HG02623 (cell line): Measurements from ENCODE around the gene BCAS3.
"Not testable (repeated sequence)": the region's sequence is repeated elsewhere in the genome, so short reads cannot be mapped to it uniquely, and the experiment has no call there.

Experiments
- ATAC-seq: cut with Tn5 transposase; IDR thresholded peaks from one replicate; pipeline ENCODE4 v1.9.1; 2021; ENCODE audit warnings: moderate library complexity; ENCODE audit not compliant: unreplicated experiment

Gene BCAS3

DNA sequence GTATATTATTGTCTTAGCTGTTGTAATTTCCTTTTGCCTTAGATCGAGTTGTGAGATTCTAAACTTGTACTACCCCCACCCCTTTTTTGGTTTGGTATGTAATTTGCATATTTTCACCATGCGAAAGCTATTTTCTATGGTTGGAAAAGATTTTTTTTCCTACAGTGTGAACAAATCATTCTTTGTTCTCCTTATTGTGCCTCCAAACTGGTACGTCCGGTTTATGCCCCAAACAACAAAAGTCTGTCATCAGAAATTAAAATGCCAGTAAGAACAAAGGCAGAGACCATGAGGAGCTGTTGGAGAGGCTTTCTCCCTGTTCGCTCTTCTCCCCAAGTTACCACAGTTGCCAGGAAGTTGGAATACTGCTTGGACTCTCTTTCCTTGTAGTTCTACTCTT lies 66.1 kb downstream of the BCAS3 start:
- ATAC-seq, result no peak

DNA sequence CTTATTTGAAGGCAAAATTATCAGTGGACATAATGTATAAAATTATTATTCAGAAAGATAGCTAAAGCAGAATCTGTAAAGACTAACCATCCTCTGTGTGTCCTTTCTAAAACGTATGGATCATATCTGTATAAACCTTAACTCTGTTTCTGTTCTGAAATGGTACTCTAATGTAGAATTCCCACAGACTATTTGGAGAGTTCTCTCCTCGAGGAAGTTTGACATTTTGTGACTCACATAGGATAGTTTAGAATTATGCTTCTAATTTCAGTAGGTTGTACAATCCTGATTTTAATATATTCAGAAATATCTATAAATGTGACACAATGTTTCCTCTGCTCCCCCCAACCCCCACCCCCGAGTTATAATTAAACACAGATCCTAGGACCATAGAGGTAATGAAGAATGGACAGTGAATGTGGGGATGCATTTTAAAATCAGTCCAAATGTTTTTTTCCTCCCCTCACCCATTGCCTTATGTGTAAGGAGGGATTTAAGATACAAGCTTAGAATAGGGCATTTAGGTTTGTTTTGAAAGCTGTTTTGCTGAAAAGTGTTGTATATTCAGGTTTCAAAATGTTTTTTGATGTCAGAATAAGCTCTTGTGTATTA lies 66.8 kb downstream of the BCAS3 start:
- ATAC-seq, result no peak

DNA sequence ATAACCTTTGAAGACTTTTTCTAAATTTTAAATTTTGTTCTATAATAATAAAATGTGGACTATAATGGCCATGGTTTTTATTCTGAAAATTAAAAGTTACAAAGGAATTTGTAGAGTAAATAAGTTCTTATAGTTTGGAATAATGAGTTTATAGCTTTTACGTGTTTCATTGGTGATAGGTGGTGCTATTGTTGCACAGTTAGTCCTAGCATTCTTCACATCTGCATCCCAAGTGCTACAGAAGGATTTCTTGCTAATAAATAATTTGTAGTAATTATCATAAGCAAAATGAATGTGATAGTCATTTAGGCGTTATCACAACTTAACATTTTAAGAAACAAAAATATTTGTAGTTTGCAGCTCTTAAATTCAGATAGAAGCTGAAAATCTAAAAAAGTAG lies 67.9 kb downstream of the BCAS3 start:
- no peak for ATAC-seq

DNA sequence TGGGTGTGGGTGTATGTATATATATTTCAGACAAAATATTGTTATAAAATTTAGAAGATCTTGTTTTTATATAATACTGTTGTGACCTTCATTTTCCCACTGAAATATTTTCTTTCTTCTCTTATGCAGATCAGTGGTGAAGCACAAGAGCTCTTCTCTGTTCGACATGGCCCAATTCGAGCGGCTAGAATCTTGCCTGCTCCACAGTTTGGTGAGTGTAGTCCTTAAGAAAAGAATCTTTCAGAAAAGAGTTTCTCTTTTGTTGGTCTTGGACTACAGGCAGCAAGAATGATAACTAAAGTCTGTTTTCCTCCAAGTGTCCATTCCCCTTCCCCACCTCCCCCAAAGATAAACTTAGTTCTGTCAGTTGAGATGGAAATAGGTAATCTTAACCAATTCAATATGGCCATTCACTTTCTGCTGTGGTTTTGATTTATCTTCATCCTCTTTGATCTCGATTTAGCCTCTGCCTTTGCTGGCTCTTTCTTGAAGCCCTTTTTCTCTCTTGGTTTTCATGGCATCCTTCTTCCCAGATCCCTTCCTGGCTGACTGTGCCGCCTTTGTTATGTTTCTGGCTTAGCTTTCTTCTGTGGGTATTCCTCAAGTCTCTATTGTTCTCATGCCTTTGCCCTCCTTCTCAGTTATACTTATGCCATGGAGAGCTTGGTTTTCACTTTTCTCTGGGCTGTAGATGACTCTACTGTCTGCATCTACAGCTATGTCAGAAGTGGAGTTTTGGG lies 69.6 kb downstream of the BCAS3 start:
- ATAC-seq, result no peak

DNA sequence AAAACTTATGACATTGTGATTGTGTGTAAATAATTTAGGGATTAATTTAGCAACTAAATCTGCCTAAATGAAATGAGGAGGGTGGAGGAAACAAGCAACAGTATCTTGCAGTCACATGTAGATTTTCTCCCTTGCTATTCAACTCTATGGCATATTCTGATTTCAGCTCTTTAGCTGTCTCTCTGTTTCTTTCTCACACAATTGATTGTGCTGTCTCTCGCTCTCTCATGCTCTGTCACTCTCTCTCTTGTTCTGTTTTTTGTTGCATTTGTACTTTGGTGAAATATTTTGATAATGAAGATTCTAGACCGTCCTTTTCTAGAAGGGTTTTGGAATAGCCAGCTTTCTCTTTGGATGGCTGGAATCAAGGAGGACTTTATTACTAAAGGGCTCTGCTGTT lies 70.6 kb downstream of the BCAS3 start:
- no peak for ATAC-seq

DNA sequence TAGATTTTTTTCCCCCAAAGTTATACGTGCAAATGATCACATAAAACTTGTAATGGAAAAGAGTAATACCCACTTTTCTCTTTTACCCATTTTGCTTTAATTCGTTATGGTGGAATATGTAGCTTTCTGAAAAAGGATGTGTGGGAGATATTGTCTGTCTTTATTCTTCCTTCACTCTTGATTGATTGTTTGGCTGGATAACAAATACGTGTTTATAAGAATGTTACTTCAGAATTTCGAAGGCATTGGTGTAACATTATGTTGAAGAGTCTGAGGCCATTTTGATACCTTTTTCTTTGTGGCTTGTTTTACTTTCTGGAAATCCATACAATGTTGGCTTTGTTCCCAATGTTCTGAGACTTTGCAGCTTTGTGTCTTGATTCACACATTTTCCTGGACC lies 71.4 kb downstream of the BCAS3 start:
- no peak for ATAC-seq

DNA sequence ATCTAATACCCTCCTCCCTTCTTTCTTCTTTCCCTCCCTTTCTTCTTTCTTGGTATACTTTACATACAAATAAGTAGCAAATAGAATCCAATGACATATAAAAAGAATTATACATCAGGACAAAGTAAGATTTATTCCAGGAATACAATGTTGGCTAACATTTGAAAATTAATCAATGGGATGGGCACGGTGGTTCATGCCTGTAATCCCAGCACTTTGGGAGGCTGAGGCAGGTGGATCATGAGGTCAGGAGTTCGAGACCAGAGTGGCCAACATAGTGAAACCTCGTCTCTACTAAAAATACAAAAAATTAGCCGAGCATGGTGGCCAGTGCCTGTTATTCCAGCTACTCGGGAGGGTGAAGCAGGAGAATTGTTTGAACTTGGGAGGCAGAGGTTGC lies 72.1 kb downstream of the BCAS3 start:
- ATAC-seq, result no peak

DNA sequence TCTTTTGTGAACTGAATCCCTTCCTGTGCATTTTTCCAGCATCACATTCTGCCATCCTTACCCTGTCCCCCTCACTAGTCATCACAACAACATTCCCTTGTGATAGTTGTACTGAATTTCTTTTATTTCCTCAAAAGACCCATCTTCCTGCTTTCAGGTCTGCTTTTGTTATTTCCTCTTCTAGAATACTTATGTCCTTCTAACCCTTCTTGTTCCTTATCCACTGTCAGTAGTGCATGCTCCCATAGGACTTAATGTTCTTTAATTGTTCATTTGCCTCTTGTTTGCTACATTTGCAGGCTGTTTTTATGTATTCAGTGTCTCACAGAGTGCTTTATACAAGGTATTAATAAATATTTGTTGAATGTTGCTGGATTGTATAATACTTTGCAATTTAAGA lies 73.0 kb downstream of the BCAS3 start:
- ATAC-seq, result no peak

DNA sequence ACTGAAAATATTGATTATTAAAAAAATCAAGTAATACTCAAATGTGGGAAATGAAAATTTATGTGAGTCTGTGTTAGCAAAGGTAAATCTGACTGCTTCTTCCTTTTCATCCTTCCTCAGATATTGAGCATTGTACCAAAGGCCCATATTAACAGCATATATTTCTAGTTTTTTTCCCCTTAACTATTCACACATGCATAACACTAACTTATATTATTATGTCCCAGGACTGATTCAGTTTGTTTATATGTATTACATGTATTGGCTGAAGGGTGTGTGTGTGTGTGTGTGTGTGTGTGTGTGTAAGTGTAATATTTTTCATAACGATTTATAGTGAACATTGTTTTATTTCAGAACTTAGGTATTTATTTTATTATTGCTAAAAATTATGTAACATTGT lies 74.2 kb downstream of the BCAS3 start:
- ATAC-seq, result no peak

DNA sequence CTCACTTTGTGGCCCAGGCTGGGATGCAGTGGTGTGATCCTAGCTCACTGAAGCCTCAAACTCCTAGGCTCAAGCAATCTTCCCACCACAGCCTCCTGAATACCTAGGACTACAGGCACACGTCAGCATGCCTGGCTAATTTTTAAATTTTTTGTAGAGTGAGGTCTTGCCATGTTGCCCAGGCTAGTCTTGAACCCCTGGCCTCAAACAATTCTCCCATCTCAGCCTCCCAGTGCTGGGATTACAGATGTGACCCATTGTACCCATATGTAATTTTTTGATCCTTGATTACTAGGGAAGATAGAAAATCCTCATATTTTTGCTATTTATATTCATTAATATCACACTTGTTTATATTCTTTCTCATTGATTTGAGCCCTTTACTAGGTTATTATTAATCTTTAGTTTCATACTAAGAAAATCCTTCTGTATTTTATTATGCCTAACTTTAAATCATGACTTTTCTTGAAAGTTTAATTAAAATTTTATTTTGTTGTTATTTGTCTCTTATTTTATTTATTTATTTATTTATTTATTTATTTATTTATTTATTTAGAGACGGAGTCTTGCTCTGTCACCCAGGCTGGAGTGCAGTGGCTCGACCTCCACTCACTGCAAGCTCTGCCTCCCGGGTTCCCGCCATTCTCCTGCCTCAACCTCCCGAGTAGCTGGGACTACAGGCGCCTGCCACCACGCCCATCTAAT lies 75.4 kb downstream of the BCAS3 start:
- no peak for ATAC-seq

DNA sequence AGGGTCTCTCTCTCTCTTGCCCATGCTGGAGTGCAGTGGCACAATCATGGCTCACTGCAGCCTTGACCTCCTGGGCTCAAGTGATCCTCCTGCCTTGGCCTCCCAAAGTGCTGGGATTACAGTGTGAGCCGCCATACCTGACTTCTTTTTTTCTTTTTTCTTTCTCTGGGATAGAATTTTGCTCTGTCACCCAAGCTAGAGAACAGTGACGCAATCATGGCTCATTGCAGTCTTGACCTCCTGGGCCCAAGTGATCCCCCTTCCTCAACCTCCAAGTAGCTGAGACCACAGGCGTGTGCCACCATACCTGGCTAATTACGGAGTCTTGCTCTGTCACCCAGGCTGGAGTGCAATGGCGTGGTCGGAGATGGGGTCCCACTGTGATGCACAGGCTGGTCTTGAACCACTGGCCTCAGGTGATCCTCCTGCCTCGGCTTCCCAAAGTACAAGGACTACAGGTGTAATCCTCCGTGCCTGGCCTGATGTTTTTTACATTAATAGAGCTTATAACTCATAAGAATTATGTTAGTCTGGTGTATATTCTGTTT lies 76.5 kb downstream of the BCAS3 start:
- ATAC-seq, result no peak

DNA sequence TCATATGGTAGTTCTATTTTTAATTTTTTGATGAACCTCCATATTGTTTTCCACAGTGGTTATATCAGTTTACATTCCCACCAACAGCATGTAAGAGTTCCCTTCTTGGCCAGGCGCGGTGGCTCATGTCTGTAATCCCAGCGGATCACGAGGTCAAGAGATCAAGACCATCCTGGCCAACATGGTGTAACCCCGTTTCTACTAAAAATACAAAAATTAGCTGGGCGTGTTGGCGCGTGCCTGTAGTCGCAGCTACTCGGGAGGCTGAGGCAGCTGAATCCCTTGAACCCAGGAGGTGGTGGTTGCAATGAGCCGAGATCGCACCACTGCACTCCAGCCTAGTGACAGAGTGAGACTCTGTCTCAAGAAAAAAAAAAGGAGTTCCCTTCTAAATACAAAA lies 79.1 kb downstream of the BCAS3 start:
- not testable (repeated sequence) for ATAC-seq

DNA sequence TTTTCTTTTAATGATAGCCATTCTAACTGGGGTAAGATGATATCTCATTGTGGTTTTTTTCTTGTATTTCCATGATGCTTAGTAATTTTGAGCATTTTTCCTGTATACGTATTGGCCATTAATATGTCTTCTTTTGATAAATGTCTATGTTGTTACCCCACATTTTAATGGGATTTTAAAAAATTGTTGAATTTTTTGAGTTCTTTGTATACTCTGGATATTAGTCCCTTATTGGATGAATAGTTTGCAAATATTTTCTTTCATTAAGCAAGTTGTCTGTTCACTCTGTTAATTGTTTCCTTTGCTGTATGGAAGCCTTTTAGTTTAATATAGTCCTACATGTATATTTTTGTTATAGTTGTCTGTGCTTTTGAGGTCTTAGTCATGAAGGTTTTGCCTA lies 79.8 kb downstream of the BCAS3 start:
- no peak for ATAC-seq

DNA sequence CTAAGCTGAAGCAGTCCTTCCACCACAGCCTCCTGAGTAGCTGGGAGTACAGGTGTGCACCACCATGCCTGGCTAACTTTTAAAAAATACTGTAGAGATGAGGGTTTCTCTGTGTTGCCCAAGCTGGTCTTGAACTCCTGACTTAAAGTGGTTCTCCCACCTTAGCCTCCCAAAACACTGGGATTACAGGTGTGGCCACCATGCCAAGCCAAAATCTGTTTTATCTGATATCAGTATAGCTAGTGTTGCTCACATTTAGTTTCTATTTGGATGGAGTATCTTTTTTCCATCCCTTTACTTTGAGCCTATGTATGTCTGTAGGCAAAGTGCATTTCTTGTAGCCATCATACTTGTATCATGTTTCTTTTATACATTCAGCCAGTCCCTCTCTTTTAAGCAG lies 82.1 kb downstream of the BCAS3 start:
- ATAC-seq, result no peak

DNA sequence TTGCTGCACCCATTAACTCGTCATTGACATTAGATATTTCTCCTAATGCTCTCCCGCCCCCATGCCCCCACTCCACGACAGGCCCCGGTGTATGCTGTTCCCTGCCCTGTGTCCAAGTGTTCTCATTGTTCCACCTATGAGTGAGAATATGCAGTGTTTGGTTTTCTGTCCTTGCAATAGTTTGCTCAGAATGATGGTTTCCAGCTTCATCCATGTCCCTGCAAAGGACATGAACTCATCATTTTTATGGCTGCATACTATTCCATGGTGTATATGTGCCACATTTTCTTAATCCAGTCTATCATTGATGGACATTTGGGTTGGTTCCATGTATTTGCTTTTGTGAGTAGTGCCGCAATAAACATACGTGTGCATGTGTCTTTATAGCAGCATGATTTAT lies 83.7 kb downstream of the BCAS3 start:
- ATAC-seq, result not testable (repeated sequence)

DNA sequence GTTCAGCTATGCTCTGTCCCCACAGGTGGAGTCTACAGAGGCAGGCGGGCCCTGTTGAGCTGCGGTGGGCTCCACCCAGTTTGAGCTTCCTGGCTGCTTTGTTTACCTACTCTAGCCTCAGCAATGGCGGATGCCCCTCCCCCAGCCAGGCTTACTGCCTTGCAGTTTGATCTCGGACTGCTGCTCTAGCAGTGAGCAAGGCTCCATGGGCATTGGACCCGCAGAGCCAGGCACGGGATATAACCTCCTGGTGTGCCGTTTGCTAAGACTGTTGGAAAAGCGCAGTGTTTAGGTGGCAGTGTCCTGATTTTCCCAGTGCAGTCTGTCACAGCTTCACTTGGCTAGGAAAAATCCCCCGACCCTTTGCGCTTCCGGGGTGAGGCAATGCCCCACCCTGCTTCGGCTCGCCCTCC lies 89.1 kb downstream of the BCAS3 start:
- ATAC-seq, result no peak

DNA sequence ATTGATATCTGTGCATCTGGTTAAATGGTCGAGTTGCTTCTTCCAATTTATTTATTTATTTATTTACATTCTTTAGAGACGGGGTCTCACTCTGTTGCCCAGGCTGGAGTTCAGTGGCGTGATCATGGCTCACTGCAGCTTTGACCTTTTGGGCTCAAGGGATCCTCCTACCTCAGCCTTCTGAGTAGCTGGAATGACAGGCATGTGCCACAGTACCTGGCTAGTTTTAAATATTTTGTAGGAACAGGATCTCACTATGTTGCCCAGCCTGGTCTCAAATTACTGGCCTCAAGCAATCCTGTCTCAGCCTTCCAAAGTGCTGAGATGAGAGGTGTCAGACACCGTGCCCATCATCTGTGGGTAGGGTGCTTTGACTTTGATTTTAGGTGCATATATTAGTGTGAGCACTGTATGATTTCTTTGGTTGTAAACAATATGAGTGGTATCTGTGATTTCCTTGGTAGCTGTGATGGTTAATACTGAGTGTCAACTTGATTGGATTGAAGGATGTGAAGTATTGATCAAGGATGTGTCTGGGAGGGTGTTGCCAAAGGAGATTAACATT lies 90.2 kb downstream of the BCAS3 start:
- ATAC-seq, result no peak

DNA sequence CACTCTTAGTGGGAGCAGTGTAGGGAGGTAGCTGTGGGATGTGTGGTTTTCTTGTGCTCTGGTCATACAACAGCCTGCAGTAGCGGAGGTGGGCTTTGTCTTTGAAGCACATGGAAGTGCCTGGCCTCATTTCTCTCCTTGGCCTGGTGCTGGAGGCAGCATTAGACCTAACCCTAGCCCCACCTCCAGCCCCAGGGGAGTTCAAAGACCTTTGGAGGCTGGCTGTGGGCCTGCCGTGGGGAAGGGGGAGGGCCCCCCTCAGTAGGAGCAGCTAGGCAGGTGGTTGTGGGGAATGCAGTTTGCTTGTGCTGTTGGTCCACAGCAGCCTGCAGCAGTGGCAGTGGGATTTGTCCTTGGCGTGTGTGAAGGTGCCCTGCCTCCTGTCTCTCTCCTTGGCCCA lies 91.7 kb downstream of the BCAS3 start:
- no peak for ATAC-seq

DNA sequence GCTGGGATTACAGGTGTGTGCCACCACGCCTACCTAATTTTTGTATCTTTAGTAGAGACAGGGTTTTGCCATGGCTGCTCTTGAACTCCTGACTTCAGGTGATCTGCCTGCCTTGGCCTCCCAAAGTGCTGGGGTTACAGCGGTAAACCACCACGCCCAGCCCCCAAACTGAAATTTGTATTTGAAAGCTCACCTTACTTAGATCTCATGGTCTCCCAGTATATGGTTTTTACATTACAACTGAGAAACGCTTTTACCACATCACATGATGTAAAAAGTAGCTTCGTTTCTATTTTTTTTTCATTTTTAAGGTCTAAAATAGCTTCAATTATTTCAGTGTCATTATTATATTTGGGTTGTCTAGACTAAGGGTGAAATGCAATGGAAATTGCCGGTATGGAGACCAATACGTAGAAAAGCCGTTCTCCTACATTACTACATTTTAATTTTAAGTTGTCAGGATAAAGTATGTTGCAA lies 93.3 kb downstream of the BCAS3 start:
- no peak for ATAC-seq

DNA sequence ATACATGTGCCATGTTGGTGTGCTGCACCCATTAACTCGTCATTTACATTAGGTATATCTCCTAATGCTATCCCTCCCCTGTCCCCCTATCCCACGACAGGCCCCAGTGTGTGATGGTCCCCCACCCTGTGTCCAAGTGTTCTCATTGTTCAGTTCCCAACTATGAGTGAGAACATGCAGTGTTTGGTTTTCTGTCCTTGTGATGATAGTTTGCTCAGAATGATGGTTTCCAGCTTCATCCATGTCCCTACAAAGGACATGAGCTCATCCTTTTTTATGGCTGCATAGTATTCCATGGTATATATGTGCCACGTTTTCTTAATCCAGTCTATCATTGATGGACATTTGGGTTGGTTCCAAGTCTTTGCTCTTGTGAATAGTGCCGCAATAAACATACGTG lies 94.0 kb downstream of the BCAS3 start:
- ATAC-seq, result not testable (repeated sequence)

DNA sequence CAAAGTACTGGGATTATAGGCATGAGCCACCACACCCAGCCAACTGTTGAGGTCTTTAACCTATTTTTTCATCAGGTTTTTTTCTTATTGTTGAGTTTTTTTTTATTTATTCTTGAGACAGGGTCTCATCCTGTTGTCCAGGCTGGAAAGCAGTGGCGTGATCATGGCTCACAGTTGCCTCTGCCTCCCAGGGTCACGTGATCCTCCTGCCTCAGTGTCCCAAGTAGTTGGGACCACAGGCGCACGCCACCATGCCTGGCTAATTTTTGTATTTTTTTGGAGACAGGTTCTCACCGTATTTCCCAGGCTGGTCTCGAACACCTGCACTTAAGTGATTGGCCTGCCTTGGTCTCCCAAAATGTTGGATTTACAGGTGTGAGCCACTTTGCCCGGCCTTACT lies 95.9 kb downstream of the BCAS3 start:
- ATAC-seq, result no peak
